Stimulated activated naive CD4-positive, alpha-beta T cell treated with Interleukin-2 at 50 U/mL for 16 hours (primary cell): ENCODE measurements around the gene OAS3.
"Not testable (repeated sequence)": the region's sequence is repeated elsewhere in the genome, so short reads cannot be mapped to it uniquely, and the experiment has no call there.

ENCODE experiments used
- DNase-seq: peaks from one replicate; lab custom pipeline; 2025; lab: John Stamatoyannopoulos, UW

Gene OAS3

GRCh38 chr12:112986291-112986800 is 48.1 kb downstream of the OAS3 start:
- no peak for DNase-seq

- no peak for DNase-seq
These were observed 49.3 kb downstream of the OAS3 start for GRCh38 chr12:112987561-112987960.

- no peak for DNase-seq
These were observed 50.0 kb downstream of the OAS3 start for GRCh38 chr12:112988224-112988623.

- DNase-seq: not testable (repeated sequence)
These were observed 50.6 kb downstream of the OAS3 start for GRCh38 chr12:112988823-112989385.

GRCh38 chr12:112989806-112990205 is 51.5 kb downstream of the OAS3 start:
- DNase-seq: no peak

GRCh38 chr12:112992541-112993398 is 54.5 kb downstream of the OAS3 start:
- peak; percentile 62 for DNase-seq

- DNase-seq: no peak
These were observed 56.7 kb downstream of the OAS3 start for GRCh38 chr12:112995008-112995407.

- no peak for DNase-seq
These were observed 58.2 kb downstream of the OAS3 start for GRCh38 chr12:112996501-112996900.

GRCh38 chr12:112997506-112997905 is 59.2 kb downstream of the OAS3 start:
- DNase-seq: no peak

- DNase-seq: no peak
These were observed 60.9 kb downstream of the OAS3 start for GRCh38 chr12:112998987-112999767.

- DNase-seq: no peak
These were observed 62.2 kb downstream of the OAS3 start for GRCh38 chr12:113000433-113000832.

GRCh38 chr12:113002155-113002554 is 63.9 kb downstream of the OAS3 start:
- DNase-seq: no peak

- no peak for DNase-seq
These were observed 64.4 kb downstream of the OAS3 start for GRCh38 chr12:113002676-113003075.

- no peak for DNase-seq
These were observed 65.4 kb downstream of the OAS3 start for GRCh38 chr12:113003636-113004035.

GRCh38 chr12:113005762-113006161 is 67.5 kb downstream of the OAS3 start:
- no peak for DNase-seq

GRCh38 chr12:113006206-113006605 is 67.9 kb downstream of the OAS3 start:
- DNase-seq: no peak

GRCh38 chr12:113006641-113007040 is 68.4 kb downstream of the OAS3 start:
- DNase-seq: no peak

GRCh38 chr12:113007166-113007565 is 68.9 kb downstream of the OAS3 start:
- no peak for DNase-seq

GRCh38 chr12:113010701-113011100 is 72.4 kb downstream of the OAS3 start:
- DNase-seq: no peak

GRCh38 chr12:113014565-113014964 is 76.3 kb downstream of the OAS3 start:
- DNase-seq: no peak

- no peak for DNase-seq
These were observed 78.5 kb downstream of the OAS3 start for GRCh38 chr12:113016796-113017195.

GRCh38 chr12:113019025-113019424 is 80.8 kb downstream of the OAS3 start:
- no peak for DNase-seq

- DNase-seq: no peak
These were observed 83.2 kb downstream of the OAS3 start for GRCh38 chr12:113021500-113021899.
